NCI-H2227 (cell line): ENCODE data around the gene ANKIB1.
"Not testable (repeated sequence)": the region's sequence is repeated elsewhere in the genome, so short reads cannot be mapped to it uniquely, and the experiment has no call there.

Experiments used
- DNase-seq: peaks from one replicate; lab custom pipeline; 2025; ENCODE audit not compliant: unreplicated experiment; lab: John Stamatoyannopoulos, UW

Gene ANKIB1, protein sequence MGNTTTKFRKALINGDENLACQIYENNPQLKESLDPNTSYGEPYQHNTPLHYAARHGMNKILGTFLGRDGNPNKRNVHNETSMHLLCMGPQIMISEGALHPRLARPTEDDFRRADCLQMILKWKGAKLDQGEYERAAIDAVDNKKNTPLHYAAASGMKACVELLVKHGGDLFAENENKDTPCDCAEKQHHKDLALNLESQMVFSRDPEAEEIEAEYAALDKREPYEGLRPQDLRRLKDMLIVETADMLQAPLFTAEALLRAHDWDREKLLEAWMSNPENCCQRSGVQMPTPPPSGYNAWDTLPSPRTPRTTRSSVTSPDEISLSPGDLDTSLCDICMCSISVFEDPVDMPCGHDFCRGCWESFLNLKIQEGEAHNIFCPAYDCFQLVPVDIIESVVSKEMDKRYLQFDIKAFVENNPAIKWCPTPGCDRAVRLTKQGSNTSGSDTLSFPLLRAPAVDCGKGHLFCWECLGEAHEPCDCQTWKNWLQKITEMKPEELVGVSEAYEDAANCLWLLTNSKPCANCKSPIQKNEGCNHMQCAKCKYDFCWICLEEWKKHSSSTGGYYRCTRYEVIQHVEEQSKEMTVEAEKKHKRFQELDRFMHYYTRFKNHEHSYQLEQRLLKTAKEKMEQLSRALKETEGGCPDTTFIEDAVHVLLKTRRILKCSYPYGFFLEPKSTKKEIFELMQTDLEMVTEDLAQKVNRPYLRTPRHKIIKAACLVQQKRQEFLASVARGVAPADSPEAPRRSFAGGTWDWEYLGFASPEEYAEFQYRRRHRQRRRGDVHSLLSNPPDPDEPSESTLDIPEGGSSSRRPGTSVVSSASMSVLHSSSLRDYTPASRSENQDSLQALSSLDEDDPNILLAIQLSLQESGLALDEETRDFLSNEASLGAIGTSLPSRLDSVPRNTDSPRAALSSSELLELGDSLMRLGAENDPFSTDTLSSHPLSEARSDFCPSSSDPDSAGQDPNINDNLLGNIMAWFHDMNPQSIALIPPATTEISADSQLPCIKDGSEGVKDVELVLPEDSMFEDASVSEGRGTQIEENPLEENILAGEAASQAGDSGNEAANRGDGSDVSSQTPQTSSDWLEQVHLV

DNA sequence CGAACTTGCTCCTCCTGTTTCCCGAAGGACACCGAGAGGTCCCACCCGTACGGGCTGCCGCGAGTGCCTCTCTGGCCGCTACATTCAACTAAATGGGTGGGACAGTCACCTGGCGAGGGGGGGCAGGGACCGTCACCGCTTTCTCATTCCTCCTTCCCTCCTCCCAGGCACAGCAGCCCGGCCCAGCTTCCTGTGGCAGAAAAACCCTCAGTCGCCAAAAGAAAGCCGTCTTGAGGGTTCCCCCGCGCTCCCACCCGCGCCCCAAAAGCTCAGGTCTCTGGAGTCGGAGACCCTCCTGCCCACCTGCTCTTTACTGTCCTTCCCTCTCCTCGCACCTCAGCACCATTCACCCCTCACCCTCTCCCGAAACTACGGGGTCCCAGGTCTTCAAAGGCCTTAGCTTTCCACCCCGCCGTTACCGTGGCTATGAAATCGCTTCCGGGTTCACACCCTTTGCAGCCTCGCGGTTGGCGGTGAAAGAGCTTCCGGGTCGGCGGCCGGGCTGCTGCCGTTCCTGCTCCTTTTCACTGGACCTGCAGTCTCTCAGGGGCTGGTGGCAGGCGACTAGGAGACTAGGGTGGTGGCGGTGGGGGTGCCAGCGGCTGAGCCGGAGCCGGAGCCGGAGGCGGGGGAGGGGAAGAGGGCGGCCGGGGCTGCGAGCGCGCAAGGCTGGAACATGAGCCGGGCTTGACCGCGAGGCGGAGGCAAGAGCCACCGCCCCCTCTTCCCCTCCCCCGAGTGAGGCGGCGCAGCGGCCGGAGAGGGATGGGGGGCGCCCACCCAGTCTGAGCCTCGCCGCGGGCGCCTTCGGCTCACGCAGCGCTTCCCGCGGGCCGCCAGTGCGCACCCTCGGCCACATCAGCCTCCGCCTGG is at the start of gene ANKIB1, which contains the start of gene KRIT1:
Gene ANKIB1, plus strand, starts transcription at position 488 of the 873 bp plus-strand sequence. CDS start 49,005 bp downstream, outside the sequence.
Gene KRIT1, minus strand, starts transcription at position 428 of the 873 bp plus-strand sequence. CDS start 3,779 bp downstream, outside the sequence.
- DNase-seq, result peak; percentile 92

DNA sequence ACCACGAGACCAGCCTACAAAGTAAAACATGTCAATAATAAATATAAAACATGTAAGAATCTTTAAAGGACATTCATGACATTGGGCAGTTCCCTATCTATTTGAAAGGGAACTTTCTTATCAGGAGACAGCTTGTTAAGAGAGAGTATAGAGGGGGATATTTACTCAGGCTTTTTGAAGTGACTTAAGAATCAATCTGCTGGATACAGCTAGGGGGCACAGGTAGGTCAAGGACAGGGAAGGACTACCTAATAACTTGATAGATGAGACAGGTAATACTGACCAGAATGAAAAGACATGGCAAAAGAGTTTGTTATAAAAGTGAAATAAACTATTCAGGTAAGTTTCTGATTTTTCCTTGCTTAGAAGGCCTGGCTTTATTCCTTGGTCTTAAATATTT is 45.0 kb upstream of the ANKIB1 start:
- DNase-seq, result no peak

DNA sequence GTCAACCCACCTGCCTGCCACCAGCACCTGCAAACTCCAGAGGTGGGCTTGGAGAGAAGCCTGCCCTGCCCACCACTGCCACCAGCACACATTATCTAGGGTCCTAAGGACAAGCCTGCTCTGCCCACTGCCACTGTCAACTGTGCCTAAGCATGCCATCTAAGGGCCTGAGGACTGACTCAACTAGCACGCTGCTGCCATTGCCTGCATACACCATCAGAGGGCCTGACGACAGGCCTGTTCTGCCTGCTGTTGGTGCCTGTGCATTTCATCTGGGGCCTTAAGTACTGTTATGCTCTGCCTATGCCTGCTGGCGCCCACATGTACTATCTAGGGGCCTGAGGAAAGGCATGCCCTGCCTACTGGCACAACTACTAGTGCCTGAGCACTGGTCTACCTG is 39.8 kb upstream of the ANKIB1 start:
- DNase-seq, result no peak

DNA sequence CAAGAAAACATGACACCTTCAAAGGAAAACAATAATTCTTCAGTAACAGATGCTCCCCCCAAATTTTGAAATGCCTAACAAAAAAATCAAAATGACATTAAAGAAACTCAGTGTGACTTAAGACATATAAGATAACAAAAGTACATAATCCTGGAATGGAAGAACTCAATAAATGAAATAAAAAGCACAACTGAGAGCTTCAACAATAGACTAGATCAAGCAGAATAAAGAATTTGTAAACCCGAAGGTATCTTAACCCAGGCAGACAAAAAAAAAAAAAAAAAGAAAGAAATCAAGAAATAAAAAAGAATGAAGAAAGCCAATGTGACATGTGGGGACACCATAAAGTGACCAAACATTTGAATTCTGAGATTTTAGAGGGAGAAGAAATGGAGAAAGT is 39.1 kb upstream of the ANKIB1 start:
- DNase-seq, result no peak

DNA sequence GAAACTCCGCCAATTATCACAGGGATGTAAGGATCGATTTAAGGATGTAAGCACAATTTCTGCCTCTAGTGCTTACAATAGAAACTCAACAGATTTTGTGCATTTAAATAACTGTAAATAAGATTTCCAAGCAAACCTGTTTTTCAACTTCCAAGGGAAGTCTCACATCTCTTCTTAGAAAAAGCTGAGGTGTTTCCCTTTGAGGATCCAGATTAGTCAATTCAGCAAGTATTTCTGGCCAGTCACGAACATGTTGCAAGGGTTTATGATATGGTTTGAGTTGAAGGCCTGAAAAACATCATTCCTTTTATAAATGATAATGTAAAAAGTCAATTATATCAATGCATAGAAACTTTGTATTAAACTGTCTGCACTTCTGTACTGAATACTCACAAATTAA is 24.0 kb upstream of the ANKIB1 start:
- DNase-seq, result no peak

DNA sequence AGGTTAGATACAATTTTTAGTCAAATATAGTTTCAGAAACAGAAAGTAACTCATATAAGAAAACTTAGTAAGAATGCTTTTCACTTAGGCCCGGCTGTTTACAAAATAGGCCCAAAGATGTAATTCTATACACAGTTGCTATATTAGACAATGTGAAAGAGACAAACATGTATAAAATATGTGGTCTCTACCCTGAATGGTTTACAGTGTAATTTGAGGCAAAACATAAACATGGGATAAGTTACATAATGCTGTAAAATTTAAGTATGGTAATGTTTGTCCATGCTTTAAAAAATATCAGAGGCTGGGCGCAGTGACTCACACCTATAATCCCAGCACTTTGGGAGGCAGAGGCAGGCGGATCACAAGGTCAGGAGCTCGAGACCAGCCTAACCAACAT is 18.8 kb upstream of the ANKIB1 start:
- DNase-seq, result no peak

DNA sequence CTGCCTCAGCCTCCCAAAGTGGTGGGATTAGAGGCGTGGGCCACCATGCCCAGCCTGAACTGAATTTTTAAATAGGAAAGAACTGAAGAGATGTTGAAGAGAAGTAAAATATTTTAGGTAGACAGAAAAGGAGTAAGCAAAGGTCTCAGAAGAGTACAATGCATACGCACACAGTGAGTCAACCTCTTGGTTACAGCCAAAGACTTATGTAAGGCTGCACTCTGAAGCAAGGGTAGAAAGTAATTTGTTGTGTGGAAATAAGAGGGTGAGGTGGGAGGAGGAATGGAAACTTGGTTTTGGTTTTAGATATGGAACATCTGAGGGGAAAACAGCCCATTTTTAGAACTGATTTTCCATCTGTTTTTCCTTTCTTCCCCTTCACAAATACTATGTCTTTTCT is 17.7 kb upstream of the ANKIB1 start:
- no peak for DNase-seq

DNA sequence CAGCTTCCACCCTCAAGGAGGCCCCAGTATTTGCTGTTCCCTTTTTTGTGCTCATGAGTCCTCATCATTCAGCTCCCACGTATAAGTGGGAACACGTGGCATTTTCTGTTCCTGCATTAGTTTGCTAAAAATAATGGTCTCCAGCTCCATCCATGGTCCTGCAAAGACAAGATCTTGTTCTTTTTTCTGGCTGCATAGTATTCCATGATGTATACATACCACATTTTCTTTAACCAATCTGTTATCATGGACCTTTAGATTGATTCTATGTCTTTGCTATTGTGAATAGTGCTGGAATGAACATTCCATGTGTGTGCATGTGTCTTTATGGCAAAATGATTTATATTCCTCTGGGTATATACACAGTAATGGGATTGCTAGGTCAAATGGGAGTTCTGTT is 17.0 kb upstream of the ANKIB1 start:
- no peak for DNase-seq

DNA sequence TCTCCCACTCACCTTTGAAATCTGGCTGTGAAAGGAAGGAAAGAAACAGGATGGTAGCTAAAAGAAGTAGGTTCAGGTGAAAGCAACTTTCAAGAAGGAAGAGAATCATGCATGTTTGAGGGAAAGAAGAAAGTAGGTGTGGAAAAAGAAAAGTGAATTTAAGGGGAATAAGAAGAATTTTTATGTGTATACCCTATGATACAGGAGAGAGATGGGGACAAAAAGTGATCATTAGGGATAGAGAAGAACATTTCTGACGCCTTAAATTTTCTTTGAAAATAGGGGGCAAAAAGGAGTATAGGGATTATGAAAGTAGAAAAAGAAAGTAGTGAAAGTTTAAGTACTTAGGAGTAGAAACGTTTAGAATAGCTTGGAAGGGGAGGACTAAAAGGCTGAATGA is 15.2 kb upstream of the ANKIB1 start:
- DNase-seq, result no peak

DNA sequence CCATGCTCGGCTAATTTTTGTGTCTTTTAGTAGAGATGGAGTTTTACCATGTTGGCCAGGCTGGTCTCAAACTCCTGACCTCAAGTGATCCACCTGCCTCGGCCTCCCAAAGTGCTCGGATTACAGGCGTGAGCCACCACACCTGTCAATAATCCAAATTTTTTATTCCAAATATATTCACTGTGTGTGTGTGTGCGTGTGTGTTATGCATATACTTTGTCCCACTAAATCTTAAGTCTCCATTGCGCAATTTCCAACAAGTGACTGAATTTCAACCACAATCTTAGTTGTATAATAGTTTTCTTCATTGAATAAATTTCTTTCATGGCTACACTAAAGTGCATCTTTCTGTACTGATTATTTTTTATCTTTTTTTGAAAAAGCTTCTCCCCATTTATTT is 2.8 kb upstream of the ANKIB1 start:
- DNase-seq, result no peak

DNA sequence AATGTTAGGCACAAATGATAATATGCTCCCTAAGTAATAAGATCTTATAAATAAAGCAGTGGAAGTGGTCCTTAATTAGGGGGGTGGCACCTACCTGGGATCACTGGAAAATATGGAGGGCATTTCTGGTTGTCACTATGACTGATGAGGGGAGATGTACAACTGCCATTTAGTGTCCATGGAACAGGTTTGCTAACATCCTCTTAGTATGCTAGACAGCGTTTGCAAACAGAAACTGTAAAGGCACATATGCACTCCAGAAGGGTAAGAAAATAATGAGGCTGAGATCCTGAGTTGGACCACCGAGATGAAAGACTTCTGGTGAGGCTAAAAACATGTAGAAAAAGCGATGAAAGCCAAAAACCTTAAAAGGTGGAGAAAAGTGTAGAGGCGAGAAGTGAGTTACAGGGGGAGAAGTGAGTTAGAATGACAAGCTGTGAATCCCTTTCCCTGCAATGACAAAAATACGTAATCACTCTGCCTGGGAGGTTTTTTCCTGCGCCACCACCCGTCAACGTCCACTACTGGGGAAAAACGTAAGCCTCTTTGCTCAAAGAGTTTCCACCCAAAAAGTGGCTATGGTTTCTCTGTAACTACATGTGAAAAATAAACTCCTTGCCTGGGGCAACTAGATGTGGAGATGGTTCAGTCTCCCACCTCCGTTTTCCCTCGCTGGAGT is 827 bp upstream of the ANKIB1 start:
- peak; percentile 26 for DNase-seq

DNA sequence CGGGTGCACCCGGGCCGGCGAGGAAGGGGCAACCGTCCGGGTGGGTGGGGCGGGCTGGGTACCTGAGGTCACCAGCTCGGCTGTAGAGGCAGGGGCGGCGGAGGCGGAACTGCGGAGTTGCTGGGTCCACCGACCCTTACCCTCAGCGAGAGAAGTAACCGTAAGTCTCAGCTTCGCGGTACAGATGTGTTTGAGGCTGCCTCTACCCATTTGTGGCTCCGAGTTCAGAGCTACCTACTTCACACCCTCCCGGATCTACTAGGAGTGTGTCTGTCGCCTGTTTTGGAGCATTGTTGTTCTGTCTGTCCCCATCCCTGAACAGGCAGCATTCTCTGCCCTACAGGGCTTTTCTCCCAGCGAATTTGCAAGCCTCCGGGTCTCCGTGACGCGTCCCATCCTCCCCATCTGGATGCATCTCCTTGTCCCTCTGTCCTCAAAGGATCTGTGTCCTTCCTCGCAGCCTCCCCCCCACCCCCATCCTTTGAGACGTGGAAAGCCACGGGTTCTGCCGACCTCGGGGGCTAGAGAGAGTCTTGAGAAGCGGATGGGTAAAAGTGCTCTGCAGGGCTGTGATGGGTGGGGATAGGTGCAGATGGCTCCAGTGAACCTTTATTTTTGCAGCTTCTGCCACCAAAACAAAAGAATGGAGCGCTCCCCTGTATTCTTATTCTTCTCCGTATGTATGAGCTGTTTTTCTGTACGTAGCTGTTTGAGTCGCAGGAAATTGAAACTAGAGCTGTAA is 757 bp downstream of the ANKIB1 start:
- DNase-seq, result peak; percentile 72

DNA sequence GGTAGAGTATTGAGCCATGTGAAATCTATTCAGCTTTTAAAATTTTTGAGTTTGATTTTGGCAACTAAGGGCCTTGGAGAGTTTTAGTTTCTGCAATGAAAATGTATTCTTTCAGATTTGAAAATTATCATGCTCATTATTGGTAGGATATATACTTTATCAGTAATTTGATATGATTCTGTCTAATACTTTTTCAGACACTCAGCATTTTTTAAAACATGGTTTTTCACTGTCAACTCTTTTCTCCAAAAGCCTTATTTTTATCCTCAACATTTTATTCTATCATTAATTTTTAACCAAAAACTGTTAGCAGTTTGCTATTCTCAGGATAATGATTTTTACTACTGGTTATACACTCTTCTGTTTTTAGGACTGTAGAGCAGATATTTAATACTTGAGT is 4.8 kb downstream of the ANKIB1 start:
- no peak for DNase-seq

DNA sequence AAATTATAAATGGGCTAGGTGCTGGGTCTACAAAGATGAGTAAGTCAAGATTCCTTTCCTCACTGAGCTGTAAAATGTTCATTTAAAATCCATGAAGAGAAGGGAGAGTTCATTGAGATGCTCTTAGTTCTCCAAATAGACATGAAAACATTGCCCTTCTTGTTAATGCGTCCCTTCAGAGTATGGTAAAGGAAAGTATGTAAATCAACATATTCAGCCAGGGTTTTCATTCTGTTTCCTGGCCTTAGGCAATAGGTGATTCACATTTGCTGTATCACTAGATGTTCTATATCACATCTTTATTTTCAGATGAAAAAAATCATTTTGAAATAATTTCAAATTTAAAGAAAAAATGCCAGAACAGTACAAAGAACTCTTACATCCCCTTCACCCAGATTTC is 5.4 kb downstream of the ANKIB1 start:
- DNase-seq, result no peak

DNA sequence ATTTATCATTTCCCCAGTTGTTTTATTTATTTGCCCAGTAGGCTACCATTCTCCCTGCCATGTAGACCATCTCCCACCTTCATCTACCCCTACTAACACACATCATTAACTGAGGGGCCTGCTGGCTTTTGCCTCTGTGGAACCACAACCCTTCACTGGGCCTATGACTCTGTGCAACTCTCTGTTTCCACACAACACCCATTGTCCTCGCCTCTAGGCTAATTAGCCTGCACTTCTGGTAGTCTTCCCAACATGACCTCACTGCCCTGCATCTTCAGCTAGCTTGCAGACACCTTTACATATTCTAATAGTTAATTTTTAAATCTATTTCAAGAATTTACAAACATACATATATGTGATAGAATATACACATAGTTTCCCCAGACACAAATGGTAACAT is 7.5 kb downstream of the ANKIB1 start:
- no peak for DNase-seq

DNA sequence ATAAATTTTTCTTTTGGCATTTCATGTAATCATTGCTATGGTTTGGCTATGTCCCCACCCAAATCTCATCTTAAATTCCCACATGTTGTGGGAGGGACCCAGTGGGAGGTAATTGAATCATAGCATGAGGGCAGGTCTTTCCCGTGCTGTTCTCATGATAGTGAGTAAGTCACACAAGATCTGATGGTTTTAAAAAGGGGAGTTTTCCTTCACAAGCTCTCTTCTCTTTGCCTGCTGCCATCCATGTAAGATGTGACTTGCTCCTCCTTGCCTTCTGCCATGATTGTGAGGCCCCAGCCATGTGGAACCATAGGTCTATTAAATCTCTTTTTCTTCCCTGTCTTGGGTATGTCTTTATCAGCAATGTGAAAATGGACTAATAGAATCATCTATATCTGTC is 9.0 kb downstream of the ANKIB1 start:
- not testable (repeated sequence) for DNase-seq

DNA sequence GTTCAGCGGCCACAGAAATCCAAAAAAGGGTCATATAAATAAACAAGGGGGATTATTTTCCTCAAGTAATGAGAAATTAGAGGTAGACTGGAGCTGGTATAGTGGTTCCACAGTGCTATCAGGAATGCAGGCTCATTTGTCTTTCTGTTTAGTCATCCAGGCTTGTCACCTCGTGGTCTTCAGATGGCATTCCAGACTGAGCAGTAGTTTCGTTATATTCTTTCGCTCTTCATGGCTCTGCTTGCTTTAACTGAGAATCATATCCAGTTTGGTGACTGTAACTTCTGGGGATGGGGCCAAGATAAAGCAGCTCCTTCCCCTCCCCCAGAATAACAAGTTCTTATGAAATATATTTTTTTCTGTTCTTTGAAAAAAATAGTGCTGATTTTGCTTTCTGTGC is 9.5 kb downstream of the ANKIB1 start:
- no peak for DNase-seq

DNA sequence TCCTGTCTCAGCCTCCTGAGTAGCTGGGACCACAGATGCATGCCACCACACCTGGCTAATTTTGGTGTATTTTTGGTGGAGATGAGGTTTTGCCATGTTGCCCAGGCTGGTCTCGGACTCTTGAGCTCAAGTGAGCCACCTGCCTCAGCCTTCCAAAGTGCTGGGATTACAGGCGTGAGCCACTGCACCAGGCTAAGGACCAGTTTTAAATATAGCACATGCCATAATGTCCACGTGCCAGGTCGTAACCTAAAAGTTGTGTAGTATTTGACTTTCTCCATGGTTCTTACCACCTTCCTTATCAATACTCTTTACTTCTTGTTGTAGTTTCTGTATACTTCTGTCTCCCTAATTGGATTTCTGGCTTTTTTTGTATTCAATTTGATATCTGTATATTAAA is 13.3 kb downstream of the ANKIB1 start:
- no peak for DNase-seq

DNA sequence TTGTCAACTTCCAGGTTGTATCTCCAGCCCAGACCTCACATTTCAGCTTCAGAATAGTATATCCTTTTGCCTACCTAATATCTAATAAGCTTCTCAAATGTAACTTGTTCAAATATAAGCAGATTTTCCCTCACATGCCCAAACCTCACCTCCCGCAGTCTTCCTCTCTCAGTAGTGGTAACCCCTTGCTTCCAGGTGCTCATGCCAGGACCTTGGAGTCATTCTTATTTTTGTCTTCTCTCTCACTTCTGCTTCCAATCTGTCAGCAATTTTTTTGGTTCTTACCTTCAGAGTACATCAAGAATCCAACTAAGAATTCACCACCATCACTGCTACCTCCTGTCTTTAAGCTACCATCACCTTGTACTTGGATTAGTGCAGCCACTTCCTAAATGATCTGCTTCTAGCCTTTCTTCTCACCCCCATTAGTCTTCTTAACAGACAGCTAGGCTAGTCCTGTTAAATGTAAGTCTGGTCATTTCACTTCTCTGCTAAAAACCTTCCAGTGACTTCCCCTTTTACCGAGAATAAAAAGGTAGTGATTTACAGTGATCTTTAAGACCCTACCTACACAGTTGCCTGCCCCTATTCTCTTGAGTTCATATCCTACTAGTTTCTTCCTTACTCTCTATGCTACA is 14.0 kb downstream of the ANKIB1 start:
- DNase-seq, result no peak
